ENCODE data around the gene PDE8A.

Gene PDE8A

DNA sequence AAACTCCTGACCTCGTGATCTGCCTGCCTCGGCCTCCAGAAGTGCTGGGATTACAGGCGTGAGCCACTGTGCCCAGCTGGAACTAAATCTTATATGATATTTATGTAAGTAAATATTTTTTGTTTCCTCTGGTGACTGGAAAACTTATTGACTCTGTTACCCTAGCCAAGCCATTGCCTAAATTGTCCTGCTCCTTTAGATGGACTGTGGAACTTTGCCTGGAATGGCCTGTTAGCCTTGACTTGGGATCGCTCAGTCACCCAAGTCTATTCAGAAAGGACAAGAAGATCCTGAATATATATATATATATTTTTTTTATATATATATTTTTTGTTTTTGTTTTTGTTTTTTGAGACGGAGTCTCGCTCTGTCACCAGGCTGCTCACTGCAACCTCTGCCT, 113.9 kb downstream of the PDE8A start:
- no peak for DNase-seq

DNA sequence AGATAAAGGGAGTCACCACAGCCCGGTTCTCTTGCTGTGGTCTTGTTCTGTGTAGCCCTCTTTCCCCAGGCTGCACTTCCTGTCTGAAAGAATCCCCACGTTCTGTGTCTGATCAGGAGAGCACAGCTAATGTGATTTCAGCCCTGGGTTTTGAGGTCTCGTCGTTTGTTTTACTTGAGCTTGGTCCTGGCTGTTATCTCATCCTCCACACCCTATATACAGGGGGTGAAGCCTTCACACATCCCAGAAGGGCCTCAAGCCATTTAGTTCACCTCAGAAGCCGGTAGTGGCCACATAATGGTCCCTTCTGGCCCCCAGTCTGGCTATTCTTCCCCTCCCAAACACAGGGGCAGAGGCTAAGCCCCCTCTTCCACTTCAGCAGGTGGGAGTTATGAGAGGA, 115.6 kb downstream of the PDE8A start:
- DNase-seq: no peak

DNA sequence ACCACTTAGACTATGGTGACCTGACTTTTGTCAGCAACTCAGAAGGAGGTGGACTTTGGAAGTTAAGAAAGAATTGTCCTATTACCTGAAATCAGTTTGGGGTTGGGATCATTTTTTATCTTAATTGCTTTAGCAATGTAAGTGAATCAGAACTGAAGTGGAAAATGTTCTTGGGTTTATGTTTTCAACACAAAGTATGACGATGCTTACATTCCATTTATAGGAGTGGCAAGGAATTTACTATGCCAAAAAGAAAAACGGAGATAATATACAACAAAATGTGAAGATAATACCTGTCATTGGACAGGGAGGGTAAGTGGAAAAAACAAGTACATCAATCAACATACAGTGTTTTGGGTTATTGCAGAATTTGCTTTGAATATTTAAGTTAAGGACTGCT, 116.1 kb downstream of the PDE8A start:
- DNase-seq: no peak

DNA sequence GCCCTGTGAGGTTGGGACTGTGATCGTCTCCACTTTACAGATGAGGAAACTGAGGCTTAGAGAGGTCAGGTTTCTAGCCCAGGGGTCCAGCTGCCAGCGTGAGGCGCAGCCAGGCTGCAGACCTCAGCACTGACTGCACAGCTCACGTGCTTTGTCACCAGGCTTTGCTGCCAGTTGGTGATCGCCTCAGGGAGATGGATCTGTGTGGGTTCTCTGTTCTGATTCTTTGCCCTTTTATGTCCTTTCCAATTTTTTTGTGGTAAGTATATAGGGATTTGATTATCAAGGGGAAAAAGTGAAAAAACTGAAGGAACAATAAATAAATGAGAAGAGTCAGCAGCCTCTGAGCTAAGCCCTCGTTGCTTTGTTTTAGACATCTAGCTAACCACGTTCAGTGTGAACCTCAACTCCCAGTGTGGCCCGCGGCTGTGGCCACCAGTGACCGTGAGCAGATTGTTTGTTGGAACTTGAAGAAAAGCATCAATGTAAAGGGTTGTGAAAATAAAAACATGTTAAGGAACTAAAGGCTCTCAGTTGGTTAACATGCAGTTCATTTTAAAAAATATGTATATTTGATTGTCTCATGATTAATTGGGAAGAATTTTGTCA, 117.6 kb downstream of the PDE8A start:
- DNase-seq: no peak

DNA sequence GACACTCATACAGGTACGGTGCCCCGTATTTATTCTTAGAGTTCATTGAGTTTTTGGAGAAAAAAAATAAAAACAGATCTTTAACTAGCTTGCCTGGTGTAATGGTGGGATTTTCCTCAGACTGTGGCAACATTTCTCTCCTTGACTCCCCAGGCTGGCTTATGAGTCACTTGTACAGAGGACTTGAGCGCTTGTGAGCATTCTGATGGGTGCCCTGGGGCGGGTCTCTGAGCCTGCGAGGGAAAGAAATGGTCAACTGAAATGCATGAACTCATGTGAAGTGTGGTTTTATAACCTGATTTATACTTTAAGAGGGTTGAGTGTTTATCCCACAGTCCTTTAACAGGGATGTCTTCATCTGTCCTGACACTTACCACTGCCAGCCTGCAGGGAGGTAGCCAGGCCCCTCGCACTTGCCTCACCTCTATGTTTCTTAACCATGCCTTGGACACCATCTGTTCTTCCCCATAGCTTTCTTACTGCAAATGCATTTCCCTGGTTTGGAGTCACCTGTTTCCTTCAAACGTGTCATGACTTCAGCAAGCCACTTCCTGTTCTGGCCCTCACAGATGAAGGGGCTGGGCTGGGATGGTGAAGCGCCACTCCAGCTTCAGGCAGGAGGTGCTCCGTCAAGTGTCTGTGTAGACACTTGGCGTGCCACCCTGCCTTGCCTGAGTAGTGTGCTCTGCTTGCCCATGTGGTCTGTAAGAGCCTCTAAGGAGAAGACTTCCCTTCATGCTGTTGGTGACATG, 118.7 kb downstream of the PDE8A start:
- DNase-seq: no peak

DNA sequence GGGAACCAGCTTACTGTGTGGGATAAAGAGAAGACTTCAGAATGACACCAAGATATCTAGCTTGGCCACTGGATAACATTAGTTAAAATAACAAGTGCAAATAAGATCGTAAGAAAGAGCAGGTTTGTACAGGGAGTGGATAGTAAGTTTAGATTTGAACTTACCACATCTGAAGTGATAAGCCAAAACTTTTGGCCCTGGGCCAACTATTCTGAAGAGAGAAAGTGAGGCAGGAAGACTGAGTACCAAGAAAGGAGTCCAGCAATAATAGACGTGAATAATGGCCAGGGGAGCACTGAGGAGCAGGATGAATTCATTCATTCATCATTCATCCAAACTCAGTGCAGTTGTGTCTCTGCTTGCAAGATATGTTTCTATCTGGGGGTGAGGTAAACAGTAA, 122.9 kb downstream of the PDE8A start:
- DNase-seq: no peak

DNA sequence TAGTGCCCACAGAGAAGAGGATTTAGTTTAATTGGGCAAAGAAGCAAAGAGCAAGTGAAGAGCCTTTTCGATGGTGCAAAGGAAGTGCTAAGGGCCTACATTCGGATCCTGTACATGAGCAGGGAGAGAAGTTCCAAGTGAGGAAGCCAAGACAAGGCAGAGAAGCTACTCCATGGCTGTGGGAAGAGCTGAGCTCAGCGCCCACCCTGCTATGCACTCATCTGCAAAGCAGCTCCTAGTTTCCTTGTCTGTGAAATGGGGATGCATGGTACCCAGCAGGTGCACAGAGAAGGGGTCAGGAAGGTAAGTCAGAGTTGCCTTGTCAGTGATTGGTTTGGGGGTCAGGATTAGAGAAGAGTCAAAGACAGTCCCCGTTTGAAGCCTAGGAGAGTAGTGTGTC, 126.5 kb downstream of the PDE8A start:
- DNase-seq: no peak

DNA sequence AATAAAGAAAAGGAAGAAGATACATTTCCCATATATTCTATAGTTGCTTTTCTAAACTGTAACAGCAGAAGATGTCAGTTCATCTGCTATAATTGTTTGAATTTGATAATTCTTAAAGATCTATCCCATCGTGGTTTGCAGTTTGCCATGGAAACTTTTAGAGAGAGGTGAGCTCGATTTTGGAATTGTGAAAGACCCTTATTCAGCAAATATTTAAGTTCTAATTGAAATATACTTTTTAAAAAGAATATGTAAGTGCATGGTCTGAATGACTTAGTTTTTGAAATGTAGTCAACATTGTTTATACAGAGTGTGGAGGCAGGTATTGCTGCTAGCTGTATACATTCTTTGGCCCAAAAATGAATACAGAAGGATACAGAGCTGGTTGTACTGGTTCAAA, 127.7 kb downstream of the PDE8A start:
- DNase-seq: no peak

DNA sequence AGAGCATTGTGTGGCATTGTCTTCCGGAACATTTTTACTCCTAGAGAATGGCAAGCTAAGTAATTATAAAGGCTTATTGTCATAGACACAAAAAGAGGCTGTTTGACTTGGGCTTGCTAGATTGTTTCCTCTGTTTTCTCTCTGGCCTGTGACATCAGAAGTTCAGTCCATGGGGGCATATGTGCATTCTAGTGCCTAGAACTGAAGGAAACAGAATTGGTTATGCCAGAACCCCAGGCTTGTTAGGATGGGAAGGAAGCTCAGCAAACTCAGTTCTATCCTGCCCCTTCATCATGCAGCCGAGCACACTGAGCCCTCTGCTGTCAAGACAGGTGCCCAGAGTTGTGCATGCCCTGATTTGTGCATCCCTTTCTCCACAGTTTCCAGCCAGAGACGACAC, 131.3 kb downstream of the PDE8A start:
- DNase-seq: no peak

DNA sequence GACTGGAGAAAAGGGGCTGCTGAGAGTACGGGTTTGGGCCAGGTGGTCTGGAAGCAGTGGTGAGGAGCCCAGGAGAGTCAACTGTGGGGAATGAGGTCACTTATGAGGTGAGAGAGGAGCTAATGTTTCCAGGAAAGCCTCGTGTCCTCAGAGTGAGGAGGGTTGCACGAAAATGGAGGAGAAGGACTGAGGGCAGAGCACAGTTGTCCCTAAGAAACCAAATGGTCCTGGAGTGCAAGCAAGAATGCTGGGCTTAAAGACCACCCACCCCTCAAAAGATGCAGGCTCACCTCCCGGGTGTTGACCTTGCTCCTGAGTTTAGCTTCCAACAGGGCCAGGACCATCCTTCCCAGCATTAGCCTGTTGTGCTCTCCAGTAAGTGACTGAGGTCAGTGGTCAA, 133.2 kb downstream of the PDE8A start:
- no peak for DNase-seq

DNA sequence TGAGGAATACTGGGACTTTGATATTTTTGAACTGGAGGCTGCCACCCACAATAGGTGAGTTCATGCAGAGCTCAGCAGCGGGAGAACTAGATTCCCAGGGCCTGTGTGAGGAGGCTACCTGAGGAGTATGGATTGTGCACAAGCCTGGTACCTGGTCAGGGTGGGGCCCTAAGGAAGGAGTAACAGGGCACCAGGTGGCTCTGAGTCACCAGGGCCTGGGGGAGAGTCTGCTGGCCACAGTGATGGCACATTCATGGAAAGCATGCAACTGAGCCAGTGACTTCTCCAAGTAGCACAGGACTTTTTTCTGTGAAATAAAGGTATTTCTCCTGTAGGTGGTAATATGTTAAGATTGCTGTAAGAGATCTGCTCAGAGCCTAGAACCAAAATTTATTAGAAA, 134.4 kb downstream of the PDE8A start:
- no peak for DNase-seq

DNA sequence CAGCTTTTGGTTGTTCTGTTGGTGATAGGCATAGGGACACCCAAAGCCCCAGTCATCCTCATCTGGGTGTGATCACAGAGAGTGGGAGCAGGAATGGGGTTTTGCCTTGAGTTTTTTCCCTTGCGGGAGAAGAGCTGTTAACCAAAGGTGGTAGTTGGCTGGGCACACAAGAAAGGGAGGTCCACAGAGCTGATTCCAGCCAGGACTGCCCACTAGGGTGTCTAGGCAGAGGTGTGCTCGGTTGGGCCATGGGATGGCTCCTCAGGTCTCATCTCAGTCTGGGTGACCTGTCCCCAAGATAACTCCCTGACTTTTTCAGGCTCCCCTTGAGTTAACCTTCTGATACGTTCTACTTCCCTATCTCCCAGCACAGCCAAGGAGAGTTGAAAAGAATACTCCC, 134.8 kb downstream of the PDE8A start:
- no peak for DNase-seq

DNA sequence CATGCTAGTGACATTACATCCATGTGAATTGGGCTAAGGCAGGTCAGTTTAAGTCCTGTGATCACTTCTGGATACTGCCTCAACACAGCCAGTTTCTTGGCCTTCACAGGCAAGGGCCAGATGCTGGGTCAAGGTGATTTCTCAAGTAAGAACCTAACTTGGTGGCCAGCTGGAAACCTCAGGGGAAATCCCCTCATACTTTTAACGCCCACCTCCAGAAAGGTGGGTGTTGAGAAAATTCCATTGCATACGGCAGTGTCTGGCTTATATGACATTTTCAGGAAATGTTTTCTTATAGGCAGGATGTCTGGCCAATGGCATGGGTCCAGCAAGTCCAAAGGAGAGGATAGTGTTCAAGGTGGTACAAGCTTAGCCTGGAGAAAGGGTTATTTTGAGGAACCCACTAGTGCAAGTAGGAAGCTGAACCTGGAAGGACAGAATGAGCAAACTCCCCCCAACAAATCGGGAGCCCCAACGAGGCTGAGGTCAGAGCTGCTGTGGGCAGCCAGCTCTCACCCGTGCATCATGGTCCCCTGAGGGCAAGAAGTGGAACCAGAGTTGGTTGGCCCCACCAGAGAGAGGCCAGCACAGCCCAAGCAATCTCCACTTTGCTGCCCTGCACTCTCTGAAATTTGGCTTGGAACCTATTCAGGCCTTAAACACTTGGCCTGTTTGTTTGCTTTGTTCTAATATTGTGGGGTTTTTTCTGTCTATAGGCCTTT, 135.4 kb downstream of the PDE8A start:
- no peak for DNase-seq

DNA sequence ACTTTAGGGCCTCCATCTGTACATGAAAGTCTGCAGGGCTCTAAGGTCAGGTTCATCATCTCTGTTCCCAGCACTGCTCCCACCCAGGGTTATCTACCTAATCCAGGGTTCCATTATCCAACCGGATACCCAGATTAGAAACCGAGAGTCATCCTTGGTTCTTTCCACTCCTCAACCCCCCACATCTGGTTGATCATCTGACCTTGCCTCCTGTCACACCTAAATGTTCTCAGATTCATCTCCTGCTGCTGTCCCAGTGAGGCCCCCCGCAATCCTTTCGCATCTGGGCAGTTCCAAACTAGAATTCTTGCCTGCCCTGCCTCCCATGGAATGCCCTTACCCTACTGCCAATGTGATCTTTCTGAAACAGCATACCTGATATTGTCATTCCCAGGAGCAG, 136.5 kb downstream of the PDE8A start:
- DNase-seq: no peak

DNA sequence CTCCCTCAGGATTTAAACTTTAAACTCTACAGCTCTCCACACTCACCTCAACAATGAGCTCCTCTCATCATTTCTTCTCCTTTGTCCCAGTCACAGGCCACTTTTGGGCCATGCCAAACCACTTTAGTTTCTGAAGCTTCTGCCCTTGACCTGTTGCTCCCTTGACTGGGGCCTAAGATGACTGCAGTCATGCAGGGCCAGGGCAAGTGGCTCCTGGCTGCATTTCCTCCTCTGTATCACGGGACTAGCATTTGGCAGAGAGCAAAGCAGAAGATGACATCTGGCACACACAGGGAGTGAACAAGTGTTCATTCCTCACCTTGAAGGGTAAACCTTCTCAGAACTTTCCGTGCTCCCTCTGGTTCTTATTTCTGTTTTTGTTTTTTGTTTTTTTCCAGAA, 136.9 kb downstream of the PDE8A start:
- DNase-seq: no peak

DNA sequence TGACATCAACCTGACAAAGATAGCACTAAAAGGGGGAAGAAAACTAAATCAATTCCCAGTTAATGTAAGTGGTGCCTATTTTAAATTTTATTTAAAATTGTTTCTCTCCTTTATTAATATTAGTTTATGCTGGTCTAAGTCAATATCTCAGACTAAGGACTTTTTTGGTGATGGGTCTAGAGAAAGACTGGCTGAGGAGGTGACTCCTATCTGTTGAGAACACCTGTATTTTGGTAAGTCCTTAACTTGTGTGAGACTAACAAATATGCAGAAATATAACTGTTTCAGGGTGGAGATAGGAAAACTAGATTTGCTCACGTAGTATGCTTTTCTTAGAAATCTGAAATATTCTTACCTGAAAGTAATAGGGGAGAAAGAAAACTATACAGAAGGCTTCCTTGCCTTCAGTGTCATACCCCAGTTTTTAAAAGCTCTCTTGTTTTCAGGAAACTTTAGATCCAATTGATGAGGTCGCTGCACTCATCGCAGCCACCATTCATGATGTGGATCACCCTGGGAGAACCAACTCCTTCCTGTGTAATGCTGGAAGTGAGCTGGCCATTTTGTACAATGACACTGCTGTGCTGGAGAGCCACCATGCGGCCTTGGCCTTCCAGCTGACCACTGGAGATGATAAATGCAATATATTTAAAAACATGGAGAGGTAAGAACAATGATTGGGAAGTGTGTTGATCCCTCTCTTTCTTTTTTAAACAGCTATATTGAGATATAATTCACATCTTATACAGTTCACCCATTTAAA, 138.9 kb downstream of the PDE8A start:
- DNase-seq: no peak

DNA sequence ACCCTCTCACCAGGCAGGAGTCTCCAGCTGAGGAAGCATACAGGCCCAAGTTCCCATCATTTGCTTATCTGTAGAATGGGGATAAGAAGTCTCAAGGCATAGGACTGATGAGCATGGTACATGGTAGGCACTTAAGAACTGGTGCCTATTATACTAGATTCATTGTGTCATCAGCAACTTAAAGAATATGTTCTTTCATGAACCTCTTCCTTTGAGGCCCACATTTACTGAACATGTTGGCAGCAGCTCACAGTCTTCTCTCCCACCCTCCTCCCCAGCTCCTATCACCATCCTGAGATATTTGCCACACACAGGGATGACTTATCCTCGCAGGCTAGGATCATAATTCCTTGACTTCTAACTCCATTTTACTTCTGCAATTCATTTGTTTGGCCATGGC, 142.5 kb downstream of the PDE8A start:
- no peak for DNase-seq

DNA sequence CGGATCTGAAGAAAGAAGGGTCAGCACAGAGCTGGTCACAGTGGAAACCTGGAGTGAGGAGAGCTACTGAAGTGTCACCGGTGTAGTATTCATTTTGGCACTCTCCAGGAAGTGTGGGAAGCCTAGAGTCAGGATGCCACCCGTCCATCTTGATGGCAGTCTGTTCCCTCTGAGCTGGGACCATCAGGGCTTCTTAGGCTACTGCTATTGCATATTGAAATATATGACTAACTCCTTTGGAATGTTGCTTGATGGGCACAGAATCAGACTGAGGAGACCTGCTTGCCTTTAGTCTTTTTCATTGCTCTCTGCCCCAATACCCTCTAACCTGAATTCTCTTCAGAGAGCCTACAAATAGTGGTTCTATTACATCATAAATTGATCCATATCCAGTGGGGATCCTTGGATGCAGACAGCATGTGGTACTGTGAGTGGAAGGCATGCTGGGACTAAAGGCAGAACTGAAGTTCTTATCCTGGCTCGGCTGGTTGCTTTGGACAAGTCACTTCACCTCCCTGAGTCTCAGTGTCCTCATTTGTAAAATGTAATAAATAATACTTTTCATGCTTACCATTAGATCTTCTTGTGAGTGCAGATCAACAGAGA, 143.5 kb downstream of the PDE8A start:
- no peak for DNase-seq

DNA sequence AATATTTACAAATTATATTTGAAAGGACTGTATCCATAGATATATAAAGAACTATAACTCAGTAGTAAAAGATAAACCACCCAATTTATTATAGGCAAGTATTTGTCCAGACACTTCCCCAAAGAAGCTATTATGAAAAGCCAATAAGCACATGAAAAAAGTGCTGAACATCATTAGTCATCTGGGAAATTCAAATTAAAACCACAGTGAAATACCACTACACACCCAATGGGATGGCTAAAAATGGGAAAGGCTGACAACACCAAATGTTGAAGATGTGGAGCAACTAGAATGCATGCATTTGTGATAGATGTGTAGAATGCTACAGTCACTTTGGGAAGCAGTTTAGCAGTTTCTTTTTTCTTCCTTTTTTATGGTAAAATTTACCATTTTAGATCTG, 147.0 kb downstream of the PDE8A start:
- DNase-seq: no peak

DNA sequence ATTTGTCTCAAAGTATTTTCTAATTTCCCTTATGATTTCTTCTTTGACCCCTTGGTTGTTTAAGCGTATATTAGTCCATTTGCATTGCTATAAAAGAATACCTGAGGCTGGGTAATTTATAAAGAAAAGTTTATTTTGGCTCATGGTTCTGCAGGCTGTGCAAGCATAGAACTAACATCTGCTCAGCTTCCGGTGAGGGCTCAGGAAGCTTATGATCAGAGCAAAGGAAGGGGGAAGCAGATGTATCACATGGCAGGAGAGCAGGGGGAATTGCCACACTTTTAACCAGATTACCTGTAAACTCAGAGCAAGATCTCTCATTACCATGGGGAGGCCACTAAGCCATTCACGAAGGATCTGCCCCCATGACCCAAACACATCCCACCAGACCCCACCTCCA, 148.2 kb downstream of the PDE8A start:
- DNase-seq: no peak

DNA sequence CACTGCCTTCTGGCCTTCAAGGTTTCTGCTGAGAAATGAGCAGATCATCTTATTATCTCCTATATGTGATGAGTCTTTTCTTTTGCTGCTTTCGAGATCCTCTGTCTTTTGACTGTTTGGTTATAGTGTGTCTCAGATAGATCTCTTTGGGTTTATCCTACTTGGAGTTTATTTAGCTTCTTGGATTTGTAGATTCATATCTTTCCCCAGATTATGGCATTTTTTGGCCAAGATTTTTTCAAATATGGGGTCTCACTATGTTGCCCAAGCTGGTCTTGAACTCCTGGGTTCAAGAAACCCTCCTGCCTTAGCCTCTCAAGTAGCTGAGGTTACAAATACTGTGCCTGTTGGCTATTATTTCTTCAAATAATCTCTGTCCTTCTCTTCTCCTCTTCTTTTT, 150.3 kb downstream of the PDE8A start:
- DNase-seq: no peak

DNA sequence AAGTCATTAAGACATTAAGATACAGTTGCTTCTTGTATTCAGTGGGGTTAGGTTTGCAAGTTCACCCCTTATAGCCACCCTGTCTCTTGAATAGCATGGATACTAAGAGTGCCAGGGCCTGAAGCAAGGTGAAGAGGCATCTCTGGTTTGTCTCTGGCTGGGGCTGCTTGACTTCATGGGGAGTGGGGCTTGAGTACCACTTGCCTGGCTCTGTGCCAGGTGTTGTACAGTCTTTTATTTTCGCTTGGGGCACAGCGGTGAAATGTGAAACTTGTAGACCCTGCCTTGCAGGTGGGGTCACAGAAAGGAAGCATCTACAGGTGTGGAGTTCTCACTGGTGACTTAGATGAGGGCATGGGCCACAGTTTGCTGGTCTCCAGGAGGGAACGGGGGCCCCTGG, 152.1 kb downstream of the PDE8A start:
- no peak for DNase-seq
